Fibroblast of upper back skin (primary cell): ENCODE results near the gene DBT.
"Not testable (repeated sequence)": the region's sequence is repeated elsewhere in the genome, so short reads cannot be mapped to it uniquely, and the experiment has no call there.

Experiments
- DNase-seq: peaks from one replicate; pipeline ENCODE4 v3.0.0-alpha.2; 2013

The DBT gene

DNA sequence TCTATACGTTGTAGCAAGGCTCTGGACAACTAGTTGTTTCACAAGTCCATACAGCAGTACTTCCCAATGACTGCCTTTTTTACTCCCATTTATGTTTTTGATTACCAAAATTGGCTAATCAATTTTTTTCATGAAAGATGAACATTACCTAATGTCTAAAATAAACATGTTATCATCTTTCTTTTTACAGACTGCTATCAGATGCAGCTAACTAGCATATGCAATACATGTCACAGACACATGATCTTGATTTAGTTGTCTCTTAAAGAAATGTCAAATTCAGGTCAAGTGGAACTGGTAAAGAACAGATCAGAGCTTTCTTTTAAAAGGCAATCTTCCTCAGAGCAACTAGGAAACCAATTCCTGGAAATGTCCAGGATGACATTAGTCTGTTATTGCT, 630 bp upstream of the DBT start:
- DNase-seq: no peak

DNA sequence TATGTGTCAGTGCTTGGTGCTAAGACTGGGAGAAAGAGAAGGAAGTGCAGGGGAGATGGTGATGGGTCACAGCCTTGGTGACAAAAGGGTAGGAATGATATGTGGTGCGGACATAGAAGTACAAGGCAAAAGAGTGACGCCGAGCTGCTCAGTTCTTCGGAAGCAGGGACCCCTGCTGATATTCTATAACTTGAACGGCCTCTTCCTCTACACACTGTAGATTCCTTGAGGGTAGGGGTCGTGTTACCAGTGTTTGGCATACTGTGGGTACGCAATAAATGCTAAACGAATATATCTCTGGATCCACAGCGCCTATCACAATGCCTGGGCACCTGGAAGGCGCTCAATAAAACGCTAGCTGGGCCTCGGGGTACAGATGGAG, 488 bp downstream of the DBT start:
- no peak for DNase-seq

DNA sequence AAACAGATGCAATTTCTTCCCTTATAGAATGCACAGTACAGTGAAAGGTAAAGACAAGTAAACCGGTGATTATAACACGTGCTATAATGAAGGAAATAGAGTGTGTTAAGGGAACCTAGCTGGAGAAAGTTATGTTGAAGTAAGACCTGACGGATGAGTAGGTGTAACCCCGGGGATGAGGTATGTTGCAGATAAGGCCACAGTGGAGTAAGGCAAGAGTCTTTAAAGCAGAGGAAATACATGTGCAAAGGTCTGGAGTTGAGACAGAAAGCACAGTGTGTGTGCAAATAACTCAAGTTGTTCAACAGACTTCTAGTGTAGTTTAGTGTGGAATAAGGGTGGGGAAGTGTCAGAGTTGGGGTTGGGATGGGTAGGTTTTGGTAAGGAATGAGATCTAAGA, 2.9 kb downstream of the DBT start:
- no peak for DNase-seq

DNA sequence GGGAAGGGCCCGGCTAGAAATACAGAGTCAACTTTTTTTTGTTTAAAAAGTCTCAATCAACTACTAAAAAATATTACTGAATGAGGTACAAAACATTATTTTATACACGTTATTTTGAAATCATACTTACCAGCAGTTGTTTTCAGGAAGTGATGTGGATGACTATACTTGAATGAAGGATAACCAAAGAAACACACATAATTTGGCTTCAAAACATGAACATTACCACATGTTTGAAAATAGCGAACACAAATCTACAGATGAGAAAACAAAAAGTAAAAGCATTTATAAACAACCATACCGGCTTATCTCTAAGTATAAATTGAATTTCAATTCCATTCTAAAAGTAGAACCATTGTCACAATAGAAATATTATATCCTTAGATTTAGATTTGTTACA, 9.0 kb downstream of the DBT start:
- DNase-seq: no peak

DNA sequence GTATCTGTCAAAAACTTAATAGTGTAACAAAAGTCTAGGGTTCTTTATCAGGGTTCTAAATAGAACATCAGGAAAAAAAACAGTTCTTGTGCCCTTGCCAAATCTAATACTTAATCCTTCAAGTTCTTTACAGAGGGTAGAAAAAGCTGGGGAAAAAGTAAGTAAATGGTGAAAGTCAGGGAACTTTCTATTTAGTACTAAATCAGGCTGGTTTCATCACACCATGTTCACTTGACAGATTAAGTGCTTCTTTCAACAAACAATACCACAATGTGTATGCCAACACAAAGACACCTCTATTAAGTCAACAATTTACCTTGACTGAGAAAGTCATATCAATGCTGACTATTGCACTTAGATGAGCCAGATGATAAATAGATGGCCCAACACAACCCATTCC, 9.7 kb downstream of the DBT start:
- DNase-seq: no peak

DNA sequence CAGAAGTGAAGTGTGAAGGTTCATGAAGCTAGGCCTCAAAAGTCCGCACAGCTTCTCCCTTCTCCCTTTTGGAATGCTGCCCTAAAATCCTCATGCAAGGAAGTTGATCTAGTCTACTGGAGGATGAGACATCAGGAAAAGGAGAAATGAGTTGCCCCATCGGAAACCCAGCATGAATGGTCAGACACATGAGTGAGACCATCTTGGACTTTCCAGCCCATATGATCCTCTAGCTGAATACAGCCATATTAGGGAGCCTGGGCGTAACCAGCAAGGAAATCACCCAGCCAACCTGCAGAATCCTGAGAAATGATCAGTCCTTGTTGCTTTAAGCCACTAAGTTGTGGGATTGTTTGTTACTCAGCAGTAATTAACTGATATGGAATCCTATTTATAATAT, 12.5 kb downstream of the DBT start:
- DNase-seq: no peak

DNA sequence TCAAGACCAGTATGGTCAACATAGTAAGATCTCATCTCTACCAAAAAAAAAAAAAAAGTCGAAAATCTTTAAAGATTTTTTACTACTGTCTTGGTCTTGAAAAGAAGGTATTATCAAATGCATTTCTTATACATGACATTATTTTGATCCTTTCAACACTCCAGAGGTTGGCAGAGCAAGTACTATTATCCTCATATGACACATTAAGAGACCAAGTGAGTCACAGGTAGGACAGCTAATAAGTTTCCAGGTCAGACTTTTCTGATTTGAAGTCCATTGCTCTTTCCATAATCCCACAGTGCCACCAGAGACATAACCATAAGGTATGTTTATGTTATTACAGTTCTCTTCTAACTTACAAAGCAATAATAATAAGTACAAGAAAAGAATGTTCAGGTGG, 15.2 kb downstream of the DBT start:
- DNase-seq: no peak

DNA sequence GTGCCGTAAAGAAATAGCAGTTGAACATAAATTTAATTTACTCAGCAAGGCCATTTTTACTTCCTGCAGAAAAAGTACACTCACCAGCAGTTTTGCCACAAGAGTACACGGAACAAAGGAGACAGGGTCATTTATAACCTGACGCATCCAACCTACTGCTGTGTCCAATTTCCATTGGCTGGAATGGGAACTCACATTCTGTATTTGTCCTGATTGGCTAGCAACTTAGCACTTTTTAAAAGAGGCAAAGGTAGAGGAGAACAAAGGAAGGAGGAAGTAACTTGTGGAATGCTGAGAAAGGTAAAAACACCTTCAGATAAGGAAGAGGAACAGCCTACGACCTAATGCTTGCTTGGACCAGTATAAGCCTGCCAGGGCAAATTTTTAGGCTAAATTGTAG, 16.1 kb downstream of the DBT start:
- not testable (repeated sequence) for DNase-seq

DNA sequence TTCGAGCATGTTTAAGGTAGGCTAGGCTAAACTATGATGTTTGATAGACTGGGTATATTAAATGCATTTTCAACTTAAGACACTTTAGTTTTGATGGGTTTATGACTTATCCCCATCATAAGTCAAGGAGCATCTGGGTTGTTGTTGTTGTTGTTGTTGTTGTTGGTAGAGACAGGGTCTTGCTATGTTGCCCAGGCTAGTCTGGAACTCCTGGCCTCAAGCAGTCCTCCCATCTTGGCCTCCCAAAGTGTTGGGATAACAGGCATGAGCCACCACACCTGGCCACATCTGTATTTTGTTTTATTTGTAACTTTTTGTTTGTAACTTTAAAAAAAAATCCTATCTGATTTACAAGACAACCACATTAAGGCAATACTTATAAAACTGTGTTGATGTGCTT, 17.5 kb downstream of the DBT start:
- no peak for DNase-seq

DNA sequence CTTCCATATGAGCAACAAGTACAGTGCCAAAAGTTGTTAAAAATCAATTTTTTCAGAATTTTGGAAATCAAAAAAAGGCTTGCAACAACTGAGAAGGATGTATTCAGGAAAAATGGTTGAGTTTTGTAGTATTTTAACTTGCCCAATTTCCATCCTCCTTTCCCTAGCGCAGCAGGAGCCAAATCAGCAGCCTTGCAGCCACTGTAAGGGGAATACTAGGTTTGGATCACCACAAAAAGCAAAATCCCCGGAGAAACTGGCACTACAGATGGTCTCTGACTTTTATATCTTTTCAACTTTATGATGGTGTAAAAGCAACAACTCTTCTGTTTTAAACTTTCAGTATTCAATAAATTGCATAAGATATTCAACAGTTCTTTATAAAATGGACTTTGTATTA, 17.9 kb downstream of the DBT start:
- no peak for DNase-seq

DNA sequence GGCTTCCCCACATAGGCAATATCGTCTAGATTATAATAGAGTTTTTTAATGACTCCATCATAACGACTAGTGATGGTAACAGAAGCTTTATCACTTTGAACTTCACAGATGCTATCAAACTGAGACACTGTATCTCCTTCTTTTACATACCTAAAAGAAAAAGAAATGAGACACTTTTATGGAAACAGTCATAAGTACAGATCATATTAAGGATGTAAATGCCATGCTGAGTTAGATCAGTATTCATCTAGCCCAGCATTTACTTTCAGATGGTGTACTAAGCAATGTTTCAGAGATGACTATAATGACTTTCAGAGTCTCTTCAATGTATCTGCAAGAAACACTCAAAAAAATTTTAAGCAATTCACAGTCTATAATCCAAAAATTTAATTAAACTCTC, 18.9 kb downstream of the DBT start:
- no peak for DNase-seq

DNA sequence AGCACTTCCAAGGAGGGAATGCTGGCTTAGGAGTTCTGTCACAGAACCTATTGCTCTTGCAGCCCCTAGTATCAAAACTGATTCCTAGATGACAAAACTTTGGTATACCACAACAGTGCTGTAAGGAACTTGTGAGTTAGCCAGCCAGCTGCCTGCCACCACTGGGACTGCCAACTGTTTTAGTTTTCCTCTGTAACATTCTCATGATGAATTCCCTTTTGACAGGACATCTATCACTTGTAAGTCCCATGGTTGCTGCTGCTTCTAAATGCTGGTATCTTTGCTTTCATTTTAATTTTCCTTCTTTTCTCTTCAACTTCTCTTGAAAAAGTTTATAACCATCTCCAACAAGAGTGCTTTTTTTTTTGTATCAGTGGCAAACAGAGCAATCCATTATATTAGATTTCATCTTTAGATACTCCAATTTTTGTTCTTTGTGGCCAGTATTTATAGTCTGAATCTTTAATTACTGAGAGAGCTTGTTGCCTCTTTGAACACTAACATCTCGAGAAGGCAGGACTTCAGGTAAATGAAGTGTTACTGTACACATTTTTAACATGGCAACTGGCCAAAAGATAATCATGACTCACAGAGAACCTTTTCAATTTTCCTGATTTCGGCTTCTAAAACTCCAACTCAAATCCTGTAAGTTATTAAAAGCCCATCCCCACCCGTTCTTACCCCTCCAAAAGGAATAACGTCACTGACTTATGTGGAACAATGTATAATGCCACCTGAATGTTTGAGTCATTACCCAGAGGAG, 19.8 kb downstream of the DBT start:
- no peak for DNase-seq

DNA sequence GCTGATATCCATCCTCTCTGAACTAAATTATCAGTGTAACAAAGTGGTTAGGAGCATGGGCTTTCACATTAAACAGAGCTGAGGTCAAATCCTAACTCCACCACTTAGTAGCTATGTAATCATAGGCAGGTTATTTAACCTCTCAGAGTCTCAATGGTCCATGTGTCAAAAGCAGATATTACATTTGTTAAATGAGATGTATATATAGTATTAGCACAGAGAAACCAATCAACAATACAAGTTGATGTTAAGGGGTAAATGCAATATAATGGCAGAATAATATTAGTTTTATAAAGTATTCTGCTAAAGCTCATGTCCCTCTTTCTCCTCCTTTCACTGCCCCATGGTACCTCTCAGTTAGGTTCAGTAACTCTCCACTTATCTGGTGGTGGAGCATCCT, 27.2 kb downstream of the DBT start:
- no peak for DNase-seq

DNA sequence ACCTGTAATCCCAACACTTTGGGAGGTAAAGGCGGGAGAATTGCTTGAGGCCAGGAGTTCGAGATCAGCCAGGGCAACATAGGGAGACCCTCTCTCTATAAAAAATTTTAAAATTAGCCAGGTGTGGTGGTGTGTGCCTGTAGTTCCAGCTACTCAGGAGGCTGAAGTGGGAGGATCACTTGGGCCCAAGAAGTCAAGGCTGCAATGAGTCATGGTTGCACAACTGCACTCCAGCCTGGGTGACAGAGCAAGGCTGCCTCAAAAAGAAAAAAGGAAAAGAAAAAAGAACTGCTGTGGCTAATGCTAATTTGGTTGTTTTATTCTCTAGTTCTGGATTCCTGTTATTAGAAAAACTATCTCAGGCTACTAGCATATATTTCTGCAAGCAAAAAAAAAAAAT, 29.8 kb downstream of the DBT start:
- no peak for DNase-seq

DNA sequence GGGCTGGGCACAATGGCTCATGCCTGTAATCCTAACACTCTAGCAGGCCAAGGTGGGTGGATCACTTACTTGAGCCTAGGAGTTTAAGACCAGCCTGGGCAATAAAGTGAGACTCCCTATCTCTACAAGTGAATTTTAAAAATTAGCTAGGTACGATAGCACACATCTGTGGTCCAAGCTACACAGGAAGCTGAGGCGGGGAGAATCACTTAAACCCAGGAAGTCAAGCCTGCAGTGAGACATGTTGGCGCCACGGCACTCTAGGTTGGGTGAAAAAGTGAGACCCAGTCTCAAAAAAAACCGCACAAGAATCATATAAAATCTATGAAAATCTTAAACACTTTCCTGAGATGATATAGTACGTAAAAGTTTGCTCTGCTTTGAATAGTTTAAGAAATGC, 30.2 kb downstream of the DBT start:
- DNase-seq: no peak

DNA sequence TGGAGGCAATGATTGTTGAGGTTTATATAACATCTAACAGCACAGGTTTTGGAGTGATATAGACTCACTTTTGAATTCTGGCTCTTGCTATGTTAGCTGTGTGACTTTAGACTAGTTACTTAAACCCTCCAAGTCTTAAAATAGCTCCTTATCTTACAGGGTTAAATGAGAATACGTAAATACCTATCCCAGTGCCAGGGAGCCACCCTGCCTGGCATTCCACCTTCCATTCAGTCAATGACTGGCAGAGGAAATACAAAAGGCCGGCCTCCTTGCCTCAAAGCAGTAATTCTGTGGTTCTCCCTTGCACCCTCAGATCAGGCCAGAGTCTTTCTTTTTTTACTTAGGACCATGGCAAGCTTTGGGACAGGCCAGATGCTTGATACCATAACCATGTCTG, 31.8 kb downstream of the DBT start:
- DNase-seq: no peak

DNA sequence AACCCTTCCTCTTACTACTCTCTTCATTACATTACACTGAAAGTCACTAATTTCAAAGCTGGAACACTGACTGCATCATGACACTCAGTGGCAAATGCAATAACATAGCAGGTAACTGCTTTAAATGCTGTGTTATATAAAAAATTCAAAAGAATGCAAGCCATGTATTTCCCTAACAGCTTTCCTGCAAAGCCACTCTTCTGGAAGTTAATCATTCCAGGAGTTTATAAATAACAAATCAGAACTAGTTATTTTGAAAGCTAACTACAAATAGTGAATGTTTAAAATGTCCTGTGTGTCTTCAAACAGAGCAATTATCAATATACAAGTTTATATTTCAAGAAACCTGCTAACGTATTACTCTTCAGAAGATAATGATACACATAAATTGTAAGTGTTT, 34.5 kb downstream of the DBT start:
- no peak for DNase-seq

DNA sequence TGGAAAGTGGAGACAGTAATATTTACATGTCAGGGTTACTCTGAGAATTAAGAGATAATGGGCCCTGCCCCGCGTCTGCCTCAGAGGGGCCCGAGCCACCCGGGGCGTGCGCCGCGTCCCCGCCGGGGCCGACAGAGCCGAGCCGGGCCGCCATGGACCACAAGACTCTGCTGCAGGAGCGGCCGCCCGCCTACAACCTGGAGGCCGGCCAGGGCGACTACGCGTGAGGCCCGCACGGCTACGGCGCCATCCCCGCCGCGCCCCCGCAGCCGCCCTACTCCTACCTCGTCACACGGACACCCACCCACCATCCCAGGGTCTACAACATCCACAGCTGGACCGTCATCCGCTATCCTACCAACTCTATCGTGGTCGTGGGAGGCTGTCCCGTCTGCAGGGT, 36.5 kb downstream of the DBT start:
- no peak for DNase-seq

DNA sequence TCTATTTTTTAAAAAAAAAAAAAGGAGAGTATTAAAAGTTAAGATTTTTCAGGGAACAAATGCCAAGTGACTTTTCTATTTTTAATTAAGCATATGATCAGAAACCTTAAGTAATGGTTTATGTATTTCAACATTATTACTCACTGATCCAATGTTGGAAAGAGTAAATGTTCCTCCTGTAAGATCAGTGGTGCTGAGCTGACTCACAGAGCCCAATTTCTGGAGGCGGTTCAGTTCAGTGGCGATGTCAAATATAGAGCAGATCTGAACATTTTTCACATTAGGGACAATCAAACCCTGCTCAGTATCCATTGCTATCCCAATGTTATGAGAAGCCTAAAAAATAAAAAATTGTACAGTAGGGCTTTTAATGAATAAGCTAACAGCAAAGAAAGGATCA, 43.3 kb downstream of the DBT start:
- no peak for DNase-seq

DNA sequence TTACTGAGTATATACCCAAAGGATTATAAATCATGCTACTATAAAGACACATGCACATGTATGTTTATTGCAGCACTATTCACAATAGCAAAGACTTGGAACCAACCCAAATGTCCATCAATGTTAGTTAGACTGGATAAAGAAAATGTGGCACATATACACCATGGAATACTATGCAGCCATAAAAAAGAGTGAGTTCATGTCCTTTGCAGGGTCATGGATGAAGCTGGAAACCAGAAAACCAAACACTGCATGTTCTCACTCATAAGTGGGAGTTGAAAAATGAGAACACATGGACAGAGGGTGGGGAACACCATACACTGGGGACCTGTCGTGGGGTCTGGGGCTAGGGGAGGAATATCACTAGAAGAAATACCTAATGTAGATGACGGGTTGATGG, 44.0 kb downstream of the DBT start:
- DNase-seq: not testable (repeated sequence)

DNA sequence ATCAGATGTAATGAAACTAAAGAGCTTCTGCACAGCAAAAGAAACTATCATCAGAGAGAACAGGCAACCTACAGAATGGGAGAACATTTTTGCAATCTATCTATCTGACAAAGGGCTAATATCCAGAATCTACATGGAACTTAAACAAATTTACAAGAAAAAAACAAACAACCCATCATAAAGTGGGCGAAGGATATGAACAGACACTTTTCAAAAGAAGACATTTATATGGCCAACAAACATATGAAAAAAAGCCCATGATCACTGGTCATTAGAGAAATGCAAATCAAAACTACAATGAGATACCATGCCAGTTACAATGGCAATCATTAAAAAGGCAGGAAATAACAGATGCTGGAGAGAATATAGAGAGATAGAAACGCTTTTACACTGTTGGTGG, 44.5 kb downstream of the DBT start:
- DNase-seq: not testable (repeated sequence)

DNA sequence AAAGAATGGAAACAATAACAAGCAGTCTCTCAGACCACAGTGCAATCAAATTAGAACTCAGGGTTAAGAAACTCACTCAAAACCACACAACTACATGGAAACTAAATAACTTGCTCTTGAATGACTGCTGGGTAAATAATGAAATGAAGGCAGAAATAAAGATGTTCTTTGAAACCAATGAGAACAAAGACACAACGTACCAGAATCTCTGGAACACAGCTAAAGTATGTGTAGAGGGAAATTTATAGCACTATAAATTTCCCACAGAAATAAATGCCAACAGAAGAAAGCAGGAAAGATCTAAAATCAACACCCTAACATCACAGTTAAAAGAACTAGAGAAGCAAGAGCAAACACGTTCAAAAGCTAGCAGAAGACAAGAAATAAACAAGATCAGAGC, 46.9 kb downstream of the DBT start:
- not testable (repeated sequence) for DNase-seq

DNA sequence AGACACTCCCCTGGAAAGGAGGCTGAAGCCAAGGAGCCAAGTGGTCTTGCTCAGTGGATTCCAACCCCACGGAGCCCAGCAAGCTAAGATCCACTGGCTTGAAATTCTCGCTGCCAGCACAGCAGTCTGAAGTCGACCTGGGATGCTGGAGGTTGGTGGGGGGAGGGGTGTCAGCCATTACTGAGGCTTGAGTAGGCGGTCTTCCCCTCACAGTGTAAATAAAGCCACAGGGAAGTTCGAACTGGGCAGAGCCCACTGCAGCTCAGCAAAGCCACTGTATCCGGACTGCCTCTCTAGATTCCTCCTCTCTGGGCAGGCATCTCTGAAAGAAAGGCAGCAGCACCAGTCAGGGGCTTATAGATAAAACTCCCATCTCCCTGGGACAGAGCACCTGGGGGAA, 49.6 kb downstream of the DBT start:
- DNase-seq: not testable (repeated sequence)

DNA sequence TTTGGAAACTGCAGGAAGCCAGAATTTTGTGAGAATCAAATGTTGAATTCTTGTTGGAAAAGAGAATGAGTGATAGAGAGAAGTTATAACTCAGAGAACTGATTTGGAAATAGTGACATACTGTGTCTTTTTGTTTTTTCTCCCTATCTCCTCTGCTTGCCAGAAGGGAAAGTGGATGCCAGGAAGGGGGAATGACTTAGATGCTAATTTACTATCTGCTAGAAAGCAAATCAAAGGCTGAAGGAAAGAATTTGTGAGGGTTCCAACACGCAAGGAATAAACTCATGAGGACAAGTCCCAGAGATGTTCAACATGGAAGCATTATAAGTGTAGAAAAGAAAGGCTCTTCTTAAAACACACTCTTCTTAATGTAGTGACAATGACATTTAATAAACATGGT, 51.0 kb downstream of the DBT start:
- DNase-seq: no peak

DNA sequence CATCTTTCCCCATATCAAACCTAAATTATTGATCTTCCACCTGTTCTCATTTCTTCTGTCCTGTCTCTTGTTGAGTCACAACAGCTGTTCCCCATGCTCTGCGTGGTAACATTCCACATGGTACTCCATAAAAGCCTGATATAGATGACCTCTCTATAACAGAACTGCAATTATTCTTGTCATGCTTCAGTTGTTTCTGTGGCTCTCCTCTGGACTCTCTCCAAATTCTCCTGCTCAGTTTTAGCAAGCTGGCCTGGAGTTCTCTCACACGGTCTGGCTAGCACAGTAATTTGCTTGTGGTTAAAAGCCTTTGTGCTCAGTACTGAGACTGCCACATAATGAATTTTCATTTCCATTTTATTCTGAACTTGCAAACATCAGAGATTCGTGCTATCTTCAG, 61.0 kb downstream of the DBT start:
- DNase-seq: peak; percentile 78

DNA sequence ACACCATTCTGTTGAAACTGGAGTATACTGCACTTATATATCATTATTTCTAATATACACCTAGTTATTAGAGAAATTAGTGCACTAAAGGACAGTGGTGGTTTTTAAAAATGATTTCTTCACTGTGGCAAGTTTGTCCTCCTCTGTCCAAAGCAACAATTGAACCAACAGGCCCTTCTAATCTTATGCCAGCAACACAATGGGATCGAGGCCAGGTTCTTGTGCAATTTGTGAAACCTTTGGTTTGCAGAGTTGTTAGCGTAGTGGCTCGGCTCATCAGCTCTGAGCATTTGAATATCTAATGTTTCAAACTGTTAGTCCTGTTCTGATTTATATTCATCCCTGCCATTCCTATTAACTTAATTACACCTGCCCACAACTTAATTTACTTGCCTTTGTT, 61.7 kb downstream of the DBT start:
- peak; percentile 3 for DNase-seq
